Choroid plexus epithelial cell (primary cell): ENCODE measurements around the gene CDH13.

Experiments used
- DNase-seq: peaks from one replicate; pipeline ENCODE4 v3.0.0-alpha.2; 2010; ENCODE audit warnings: low read depth
- H3K4me3 ChIP-seq: 2 replicates; pipeline ENCODE4 v1.5.1; 2011; ENCODE audit warnings: low read depth, mild to moderate bottlenecking, control low read depth, low read length, moderate library complexity
- CTCF ChIP-seq: conservative IDR thresholded peaks from 2 replicates; pipeline ENCODE4 v1.5.1; 2011; ENCODE audit warnings: low read depth, mild to moderate bottlenecking, control low read depth, inconsistent platforms, low read length, moderate library complexity

The CDH13 gene

GRCh38 chr16:83785455-83785854 lies 1158.7 kb downstream of the CDH13 start:
- no peak overlapping the region for H3K4me3 ChIP-seq
- TF ChIP-seq CTCF: no peak
- peak; percentile 36 for DNase-seq

DNA sequence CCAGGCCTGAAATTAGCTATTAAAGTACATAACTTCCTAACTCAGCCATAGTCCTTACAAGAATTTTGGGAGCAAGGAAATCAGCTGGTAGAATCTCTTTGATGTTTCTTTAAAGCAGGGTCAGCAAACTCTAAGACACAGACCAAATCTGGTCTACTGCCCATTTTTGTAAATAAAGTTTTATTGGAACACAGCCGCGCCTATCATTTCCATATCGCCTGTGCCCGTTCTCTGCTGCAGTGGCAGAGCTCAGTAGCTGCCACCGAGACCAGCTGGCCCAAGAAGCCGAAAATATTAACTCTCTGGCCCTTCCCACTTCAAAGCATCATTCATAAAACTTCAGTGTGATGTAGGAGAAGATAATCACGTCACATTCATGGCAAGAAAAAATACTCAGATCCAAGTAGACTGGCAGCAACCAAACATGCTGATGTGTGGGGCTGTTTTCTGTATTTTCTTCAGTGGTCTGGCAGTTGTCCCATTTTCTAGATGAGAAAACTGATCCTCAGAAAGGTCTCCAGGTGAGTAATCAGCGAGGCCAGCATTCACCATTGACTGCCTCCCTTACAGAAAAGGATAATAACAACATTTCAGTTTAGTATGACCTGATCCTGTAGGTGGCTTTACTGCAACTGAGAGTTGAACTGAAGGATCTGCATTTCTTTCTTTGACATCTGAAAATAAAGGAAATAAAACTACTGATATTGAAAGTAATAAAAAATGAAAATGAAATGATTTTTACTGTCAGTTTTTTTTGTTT lies 1163.1 kb downstream of the CDH13 start:
- no peak for TF ChIP-seq CTCF
- DNase-seq: no peak

DNA sequence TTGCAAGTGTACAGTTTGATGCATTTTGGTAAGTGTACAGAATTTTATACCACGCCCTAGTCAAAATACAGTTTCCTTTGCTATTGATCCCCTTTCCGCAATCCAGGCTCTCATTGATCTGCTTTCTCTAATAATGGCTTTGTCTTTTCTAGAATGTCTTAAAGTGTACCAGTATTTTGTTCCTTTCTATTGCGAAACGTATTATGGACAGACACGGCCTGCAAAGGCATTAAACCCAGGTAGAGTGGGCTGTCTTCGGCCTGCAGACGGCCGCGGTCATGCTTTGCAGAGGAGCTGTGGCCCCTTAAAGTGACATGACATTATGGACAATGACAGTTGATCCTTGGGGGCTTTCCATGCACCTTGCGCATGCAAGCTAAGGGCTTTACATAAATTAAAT lies 1165.1 kb downstream of the CDH13 start:
- no peak overlapping the region for H3K4me3 ChIP-seq
- no peak for DNase-seq
- no peak for TF ChIP-seq CTCF

More for the DNA sequence above, 1163.1 kb downstream of the CDH13 start:
- H3K4me3 ChIP-seq: no peak overlapping the region

DNA sequence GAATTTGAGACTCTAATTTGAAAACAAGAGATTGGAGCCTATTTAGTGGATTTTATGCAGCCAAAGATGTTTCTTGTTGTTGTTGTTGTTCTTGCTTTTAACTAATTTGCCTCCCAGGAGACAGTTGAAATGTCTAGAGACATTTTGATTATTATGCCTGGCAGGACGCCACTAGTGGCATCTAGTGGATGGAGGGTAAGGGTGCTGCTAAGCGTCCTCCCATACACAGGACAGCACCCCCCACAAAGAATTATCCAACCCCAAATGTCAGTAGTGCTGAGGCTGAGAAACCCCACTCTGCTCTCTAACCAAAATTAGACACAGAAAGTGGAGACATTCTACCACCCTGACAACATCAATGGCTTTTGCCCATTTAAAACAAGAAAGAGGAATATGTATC lies 1165.6 kb downstream of the CDH13 start:
- no peak for TF ChIP-seq CTCF
- DNase-seq: no peak
- H3K4me3 ChIP-seq: no peak overlapping the region

DNA sequence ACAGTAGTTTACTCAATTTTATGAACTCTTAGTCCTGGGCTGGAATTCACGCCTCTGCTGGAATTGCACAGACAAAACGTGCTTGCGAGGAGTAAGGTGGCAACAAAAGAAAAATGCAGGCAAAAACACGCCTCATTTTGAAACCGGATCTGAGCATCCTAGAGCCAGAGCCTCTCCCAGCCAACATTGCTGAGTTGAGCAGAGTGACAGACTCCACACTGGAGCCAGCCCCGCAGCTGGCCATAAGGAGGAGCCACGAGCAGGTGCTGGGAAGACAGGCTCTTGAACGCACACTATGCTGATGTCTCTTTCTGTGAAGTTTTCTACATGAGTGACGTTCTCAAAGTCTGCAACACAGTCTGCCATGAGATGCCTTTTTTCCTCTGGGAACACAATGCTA lies 1166.4 kb downstream of the CDH13 start:
- no peak for DNase-seq
- peak; percentile 5 for TF ChIP-seq CTCF
- H3K4me3 ChIP-seq: no peak overlapping the region

DNA sequence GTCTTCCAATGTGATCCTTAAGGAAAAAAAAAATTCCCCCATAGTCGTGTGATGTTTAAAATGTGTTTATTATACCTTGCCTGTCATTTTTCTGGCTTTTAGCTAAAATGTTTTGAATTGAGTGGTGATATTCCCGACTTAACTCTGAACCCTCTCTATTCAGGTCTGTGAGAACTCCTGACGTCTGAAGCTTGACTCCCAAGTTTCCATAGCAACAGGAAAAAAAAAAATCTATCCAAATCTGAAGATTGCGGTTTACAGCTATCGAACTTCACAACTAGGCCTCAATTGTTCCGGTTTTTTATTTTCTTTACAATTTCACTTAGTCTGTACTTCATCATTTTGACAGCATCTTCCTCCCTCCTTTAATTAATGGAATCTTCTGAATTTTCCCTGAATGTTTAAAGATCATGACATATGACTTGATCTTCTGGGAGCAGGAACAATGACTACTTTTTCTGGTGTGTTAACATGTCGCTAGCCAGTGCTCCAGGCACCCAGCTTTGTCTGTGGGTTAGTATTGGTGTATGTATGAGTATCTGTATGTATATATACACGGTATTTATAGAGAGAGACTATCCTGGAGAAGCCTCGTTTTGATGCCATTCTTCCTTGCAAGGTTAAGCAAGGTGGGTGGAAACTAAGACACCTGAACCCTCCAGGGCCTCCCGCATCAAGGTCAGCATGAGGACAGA lies 1168.2 kb downstream of the CDH13 start:
- DNase-seq: no peak
- H3K4me3 ChIP-seq: no peak overlapping the region
- TF ChIP-seq CTCF: no peak

DNA sequence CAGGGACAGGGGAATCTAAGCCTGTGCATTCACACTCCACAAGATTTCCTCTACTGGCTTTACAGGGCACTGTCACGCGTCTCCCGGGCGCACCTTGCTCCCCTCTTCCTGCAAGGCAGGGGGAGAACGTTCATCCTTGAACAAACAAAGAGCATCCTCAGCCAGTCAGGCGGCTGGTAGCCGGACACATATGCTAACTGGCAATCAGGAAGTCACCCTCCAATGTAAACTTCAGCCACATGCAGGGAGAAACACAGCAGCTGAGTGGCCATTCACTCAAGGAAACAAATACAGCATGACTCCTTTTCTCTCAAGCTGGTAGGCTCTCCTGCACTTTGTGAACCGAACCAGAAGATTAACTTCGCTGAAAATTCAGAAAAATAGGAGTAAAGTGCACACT lies 1170.2 kb downstream of the CDH13 start:
- H3K4me3 ChIP-seq: no peak overlapping the region
- TF ChIP-seq CTCF: no peak
- no peak for DNase-seq
